ENCODE results near the gene RPL39L. TPM values are rescaled to one million over a fixed set of nuclear protein-coding genes. Genes with fewer than 3 reads are reported as not detected.

The RPL39L gene
- total RNA-seq, 2 experiments from 2014 or later: 17.8 to 25.0 TPM

GRCh38 chr3:187082758-187083375, 56.4 kb downstream of the RPL39L start:
- DNase-seq (no peak), ATAC-seq (no peak)
- CTCF ChIA-PET: no interaction called here
- Mint-ChIP-seq H3K27ac (no peak overlapping the region), H3K4me3 (no peak overlapping the region), H3K9me3 (ENCODE audit: low read depth) (peaks cover 7% of the 10 kb centered on the region), H3K4me1 (peaks cover 1% of the 10 kb centered on the region), H3K27me3 (no peaks in the 10 kb centered on the region), H3K36me3 (peaks cover 19% of the 10 kb centered on the region)

DNA sequence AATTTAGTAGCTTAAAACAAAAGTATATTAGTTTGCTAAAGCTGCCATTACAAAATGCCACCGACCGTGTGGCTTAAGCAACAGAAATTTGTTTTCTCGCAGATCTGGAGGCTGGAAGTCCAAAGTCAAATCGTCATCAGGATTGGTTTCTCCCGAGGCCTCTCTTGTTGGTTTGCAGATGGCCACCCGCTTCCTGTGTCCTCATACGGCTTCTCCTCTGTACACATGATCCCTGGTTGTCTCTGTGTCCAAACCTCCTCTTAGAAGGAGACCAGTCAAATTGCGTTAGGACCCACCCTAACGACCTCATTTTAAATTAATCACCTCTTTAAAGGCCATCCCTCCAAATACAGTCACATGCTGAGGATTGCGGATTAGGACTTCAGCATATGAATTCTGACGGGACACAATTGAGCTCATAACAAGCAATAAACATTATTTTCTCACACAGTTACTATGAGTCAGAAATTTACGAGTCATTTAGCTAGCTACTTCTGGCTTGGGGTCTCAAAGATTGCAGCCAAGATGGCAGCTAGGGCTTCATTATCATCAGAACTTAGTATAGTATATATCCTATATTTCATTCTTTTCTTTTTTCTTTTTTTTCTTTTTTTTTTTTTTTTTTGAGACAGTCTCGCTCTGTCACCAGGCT, 58.4 kb downstream of the RPL39L start:
- no peak for DNase-seq
- no peak overlapping the region for H3K27ac Mint-ChIP-seq
- CTCF ChIA-PET: no interaction called here

DNA sequence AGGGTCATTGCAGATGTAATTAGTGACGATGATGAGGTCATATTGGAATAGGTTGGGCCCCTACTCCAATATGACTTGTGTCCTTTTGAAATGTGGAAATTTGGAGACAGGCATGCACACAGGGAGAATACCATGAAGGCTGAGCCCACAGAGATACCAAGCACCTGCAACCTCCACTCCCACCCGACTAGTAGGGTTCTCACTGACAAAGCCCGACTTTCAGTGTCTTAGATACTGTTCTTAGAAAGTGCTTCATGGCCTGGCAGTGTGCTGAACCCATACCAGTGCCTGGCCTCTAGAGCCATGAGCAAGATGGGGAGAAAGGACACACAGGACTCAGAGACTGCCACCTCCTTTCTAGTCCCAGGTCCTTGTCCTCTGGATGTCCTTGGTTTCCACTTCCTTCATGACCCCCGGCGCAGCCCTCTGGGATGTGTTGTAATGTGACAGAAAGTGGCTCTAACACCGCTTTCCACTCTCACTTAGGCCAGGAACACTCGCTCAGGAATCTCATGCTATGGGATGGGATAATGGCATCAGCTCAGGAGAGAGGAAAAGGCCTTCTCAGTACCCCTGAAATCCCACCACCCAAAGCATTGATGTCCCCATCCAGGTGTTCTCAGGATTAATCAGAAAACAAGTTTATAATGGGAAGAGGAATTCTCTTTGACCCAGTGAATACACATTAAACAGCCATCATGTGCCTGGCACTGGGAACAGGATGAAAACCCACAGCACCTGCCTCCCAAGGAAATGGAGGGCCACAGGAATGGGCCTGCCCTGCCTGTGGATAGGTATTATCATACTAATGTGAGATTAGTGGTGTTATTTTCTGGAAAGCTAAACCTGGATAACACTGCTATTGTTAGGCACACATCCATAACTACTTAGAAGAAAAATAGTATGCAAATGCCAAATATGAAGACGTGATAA, 59.9 kb downstream of the RPL39L start:
- CTCF ChIA-PET: no interaction called here
- Mint-ChIP-seq H3K27me3 (no peaks in the 10 kb centered on the region), H3K9me3 (ENCODE audit: low read depth) (no peaks in the 10 kb centered on the region), H3K4me3 (no peak overlapping the region), H3K36me3 (peaks cover 26% of the 10 kb centered on the region), H3K27ac (no peak overlapping the region), H3K4me1 (peaks cover under 1% of the 10 kb centered on the region)
- DNase-seq: no peak
- no peak for ATAC-seq

More for the DNA sequence above, 58.4 kb downstream of the RPL39L start:
- peaks cover 21% of the 10 kb centered on the region for H3K36me3 Mint-ChIP-seq
- H3K27me3 Mint-ChIP-seq: no peaks in the 10 kb centered on the region
- no peaks in the 10 kb centered on the region for H3K9me3 Mint-ChIP-seq (ENCODE audit: low read depth)
- H3K4me3 Mint-ChIP-seq: no peak overlapping the region
- no peak for ATAC-seq
- H3K4me1 Mint-ChIP-seq: peaks cover 1% of the 10 kb centered on the region

DNA sequence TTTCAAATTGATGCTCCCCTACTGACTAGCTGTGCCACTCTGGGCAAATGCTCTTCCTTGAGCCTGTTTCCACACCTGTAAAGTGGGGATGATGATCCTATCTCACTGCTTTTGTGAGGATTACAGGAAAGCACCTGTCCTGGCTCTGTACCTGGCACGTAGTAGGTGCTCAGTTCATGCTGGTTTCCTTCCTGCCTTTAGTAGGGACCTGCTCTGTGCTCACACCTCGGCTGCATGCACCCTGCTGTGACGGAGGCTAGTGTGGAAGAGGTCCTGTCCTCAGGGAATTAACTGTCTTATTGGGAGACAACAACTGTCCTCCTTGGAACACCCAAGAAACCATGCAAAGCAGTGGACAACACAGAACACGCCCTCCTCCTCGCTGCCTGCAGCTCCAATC, 61.8 kb downstream of the RPL39L start:
- peaks cover 34% of the 10 kb centered on the region for H3K36me3 Mint-ChIP-seq
- CTCF ChIA-PET: no interaction called here
- H3K4me1 Mint-ChIP-seq: no peaks in the 10 kb centered on the region
- H3K27ac Mint-ChIP-seq: no peak overlapping the region
- no peaks in the 10 kb centered on the region for H3K27me3 Mint-ChIP-seq
- no peak for ATAC-seq
- no peak overlapping the region for H3K4me3 Mint-ChIP-seq
- no peaks in the 10 kb centered on the region for H3K9me3 Mint-ChIP-seq (ENCODE audit: low read depth)
- DNase-seq: no peak

- Mint-ChIP-seq H3K27ac (no peak overlapping the region), H3K4me1 (no peaks in the 10 kb centered on the region), H3K4me3 (no peak overlapping the region), H3K9me3 (ENCODE audit: low read depth) (no peaks in the 10 kb centered on the region), H3K36me3 (peaks cover 34% of the 10 kb centered on the region), H3K27me3 (no peaks in the 10 kb centered on the region)
- ATAC-seq: no peak
- CTCF ChIA-PET: no interaction called here
- DNase-seq: no peak
Observed at GRCh38 chr3:187077085-187077484, 62.2 kb downstream of the RPL39L start.

DNA sequence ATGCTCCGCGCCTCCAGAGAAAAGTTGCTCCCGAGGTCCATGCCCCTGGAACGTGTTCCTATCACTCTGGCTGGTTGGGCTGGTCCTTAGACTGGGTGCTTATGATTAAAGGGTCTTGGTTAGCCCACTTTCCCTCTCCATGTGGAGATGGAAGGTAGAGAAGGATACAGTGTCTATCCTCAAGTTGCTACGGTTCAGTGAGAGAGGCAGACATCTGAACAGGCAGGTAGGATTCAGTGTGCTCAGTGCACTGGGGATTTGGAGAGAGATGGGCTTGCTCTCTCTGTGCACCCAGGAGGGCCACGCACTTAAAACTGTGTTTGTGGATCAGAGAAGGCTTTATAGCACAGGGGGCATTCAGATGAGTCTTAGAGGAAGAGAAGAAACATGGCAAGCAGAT, 63.0 kb downstream of the RPL39L start:
- H3K36me3 Mint-ChIP-seq: peaks cover 36% of the 10 kb centered on the region
- no peaks in the 10 kb centered on the region for H3K4me1 Mint-ChIP-seq
- CTCF ChIA-PET: no interaction called here
- no peak overlapping the region for H3K27ac Mint-ChIP-seq
- H3K27me3 Mint-ChIP-seq: no peaks in the 10 kb centered on the region
- DNase-seq: no peak
- no peaks in the 10 kb centered on the region for H3K9me3 Mint-ChIP-seq (ENCODE audit: low read depth)
- no peak overlapping the region for H3K4me3 Mint-ChIP-seq
- ATAC-seq: no peak

- Mint-ChIP-seq H3K4me3 (no peak overlapping the region), H3K9me3 (ENCODE audit: low read depth) (no peaks in the 10 kb centered on the region), H3K36me3 (peaks cover 46% of the 10 kb centered on the region), H3K27ac (no peak overlapping the region), H3K27me3 (no peaks in the 10 kb centered on the region), H3K4me1 (peaks cover 2% of the 10 kb centered on the region)
- no peak for ATAC-seq
- no peak for DNase-seq
- CTCF ChIA-PET: interaction anchor here (0.8 to 1.2 kb wide), 2 partner anchors 26 to 39 kb away, joined by 3 to 4 read pairs; no protein-coding TSS in a partner anchor
Observed at GRCh38 chr3:187074846-187075245, 64.5 kb downstream of the RPL39L start.

GRCh38 chr3:187073581-187074098, 65.7 kb downstream of the RPL39L start:
- no peak overlapping the region for H3K27ac Mint-ChIP-seq
- no peak for DNase-seq
- H3K9me3 Mint-ChIP-seq (ENCODE audit: low read depth): no peaks in the 10 kb centered on the region
- no peak for ATAC-seq
- CTCF ChIA-PET: interaction anchor here (0.8 to 1.2 kb wide), 2 partner anchors 40 to 43 kb away, joined by 3 read pairs; no protein-coding TSS in a partner anchor
- H3K4me3 Mint-ChIP-seq: no peak overlapping the region
- peaks cover 52% of the 10 kb centered on the region for H3K36me3 Mint-ChIP-seq
- H3K4me1 Mint-ChIP-seq: peaks cover 2% of the 10 kb centered on the region
- no peaks in the 10 kb centered on the region for H3K27me3 Mint-ChIP-seq

DNA sequence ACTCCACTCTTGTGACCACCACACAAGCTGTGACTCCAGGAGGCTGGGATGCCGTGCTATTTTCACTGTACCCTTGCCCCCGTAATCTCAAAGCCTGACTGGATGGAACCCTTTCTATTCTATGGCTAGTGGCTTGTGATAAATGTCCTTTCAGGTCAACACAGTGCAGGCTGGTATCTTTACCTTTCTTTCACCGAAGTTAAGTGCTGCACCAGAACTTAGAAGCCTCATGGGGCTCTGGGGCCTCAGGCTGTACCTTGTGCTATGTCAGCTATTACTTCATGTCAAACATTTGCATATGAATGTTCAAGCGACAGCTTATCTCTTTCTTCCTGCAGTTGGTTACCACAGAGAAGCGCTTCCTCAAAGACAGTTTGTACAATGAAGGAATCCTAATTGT, 66.8 kb downstream of the RPL39L start:
- CTCF ChIA-PET: no interaction called here
- no peaks in the 10 kb centered on the region for H3K9me3 Mint-ChIP-seq (ENCODE audit: low read depth)
- no peak for ATAC-seq
- H3K27me3 Mint-ChIP-seq: no peaks in the 10 kb centered on the region
- H3K27ac Mint-ChIP-seq: no peak overlapping the region
- no peak for DNase-seq
- H3K4me3 Mint-ChIP-seq: no peak overlapping the region
- peaks cover 2% of the 10 kb centered on the region for H3K4me1 Mint-ChIP-seq
- H3K36me3 Mint-ChIP-seq: peaks cover 49% of the 10 kb centered on the region

GRCh38 chr3:187072102-187072501, 67.2 kb downstream of the RPL39L start:
- DNase-seq: no peak
- ATAC-seq: no peak
- peaks cover 2% of the 10 kb centered on the region for H3K4me1 Mint-ChIP-seq
- no peaks in the 10 kb centered on the region for H3K9me3 Mint-ChIP-seq (ENCODE audit: low read depth)
- no peaks in the 10 kb centered on the region for H3K27me3 Mint-ChIP-seq
- CTCF ChIA-PET: no interaction called here
- no peak overlapping the region for H3K4me3 Mint-ChIP-seq
- peaks cover 51% of the 10 kb centered on the region for H3K36me3 Mint-ChIP-seq
- H3K27ac Mint-ChIP-seq: no peak overlapping the region

Other genes with a start within 250 kb of the RPL39L start
- 100 to 1,000 TPM in 1 of 2 experiments, 10 to 100 TPM in 1; 77.9 to 102 TPM for gene ST6GAL1, start 209.0 kb downstream of the RPL39L start, total RNA-seq
- gene RTP1, start 58.0 kb upstream of the RPL39L start, total RNA-seq: not detected
- not detected for gene MASP1, start 152.2 kb upstream of the RPL39L start, total RNA-seq
- gene RTP4, start 228.9 kb upstream of the RPL39L start, total RNA-seq: 10 to 100 TPM; 16.9 to 24.3 TPM

Measured in activated CD8-positive, alpha-beta memory T cell treated with anti-CD3 and anti-CD28 coated beads, Interleukin-2, amount 10 ng/mL, durations not matched to agents 7 days and 5 days (primary cell).